Fibroblast of peridontal ligament (primary cell): Measurements from ENCODE around the gene PCDH9.
A peak's percentile ranks its signal among the peaks of the same experiment; 100 is the strongest.

Experiments
- DNase-seq: peaks from one replicate; pipeline ENCODE4 v3.0.0-alpha.2; 2010; ENCODE audit errors: extremely low read depth

The PCDH9 gene

DNA sequence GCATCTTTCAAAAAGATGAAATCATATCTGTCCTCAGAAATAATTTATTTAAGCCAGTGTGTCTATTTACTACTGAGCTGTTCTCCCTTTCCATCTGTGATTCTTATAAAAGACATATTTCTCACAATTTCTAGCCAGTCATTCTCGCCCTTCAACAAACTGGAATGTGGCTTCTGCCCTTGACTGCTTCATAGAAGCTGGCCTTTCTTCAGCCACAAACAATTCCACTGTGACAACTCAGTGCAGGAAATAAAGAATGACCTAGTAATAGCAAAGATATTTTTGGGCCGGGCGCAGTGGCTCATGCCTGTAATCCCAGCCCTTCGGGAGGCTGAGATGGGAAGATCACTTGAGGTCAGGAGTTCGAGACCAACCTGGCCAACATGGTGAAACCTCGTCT is 655.5 kb downstream of the PCDH9 start:
- peak; percentile 31 for DNase-seq

DNA sequence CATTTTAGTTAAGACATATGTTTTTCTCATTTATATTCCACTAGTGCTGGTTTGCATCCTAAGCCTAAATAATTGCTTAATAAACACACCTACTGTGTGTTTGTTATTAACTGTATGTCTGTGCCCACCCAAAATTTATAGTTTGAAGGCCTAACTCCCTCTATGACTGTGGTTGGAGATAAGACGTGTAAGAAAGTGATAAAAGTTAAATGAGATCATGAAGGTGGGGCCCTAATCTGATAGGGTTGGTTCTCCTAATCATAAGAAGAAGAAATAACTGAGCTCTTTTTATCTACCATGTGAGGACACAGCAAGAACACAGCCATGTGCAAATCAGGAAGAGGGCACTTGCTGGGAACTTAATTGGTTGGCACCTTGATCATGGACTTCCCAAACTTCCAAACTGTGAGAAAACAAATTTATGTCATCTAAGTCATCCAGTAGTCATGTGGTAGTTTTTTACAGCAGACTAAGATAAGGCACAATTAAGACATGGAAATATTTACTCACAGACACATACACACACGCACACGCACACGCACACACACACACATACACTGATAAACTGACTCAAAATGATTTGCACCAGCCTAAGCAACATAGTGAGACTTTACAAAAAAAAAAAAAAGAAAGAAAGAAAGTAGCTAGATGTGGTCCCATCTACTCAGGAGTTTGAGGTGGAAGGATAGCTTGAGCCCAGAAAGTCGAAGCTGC is 662.1 kb downstream of the PCDH9 start:
- DNase-seq = no peak

DNA sequence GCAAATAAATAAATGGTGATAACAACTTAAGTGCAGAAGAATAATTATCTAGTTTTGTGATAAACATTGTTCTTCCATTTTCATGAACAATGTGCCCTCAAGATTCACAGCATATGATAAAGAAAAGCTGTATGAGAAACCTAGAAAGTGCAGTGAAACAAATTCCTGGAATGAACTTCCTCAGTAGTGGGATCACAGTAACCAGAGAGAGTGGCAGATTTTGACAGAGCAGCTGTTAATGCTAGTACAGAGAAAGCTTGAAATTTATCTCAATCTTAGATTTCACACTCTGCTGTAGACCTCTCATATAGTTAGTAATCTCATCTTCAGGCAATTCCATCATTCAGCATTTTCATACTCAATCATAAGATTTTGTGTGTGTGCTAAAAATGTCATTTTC is 664.9 kb downstream of the PCDH9 start:
- no peak for DNase-seq

DNA sequence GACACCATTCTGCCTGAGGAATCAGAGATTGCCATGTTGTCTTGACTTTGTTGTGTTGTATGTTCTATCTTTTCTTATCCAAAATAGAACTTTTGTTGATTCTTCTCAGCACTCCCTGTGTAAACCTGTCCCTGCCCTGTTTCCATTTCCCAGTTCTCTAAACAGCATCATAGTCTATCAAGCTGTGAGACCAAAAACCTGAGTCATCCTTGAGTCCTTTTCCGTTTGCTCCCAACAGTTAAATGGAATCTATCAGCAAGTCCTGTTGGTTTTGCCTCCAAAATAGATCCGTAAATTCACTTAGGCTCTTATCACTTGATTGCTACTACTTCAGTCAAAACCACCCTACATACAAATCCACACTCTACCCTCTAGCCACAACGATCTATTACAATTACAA is 667.1 kb downstream of the PCDH9 start:
- DNase-seq = no peak

DNA sequence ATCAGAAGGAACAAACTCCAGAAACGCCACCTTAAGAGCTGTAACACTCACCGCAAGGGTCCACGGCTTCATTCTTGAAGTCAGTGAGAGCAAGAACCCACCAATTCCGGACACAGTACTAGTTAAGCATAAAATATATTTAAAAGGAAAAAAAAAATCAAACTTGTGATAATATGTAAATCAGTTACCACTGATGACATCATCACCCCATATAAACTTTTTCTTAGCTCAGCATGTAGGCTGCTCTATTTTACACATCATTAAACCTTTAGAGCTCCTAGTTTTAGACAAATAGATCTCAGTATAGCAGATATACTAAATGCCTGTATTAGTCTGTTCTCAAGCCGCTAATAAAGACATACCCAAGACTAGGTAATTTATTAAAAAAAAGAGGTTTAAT is 668.1 kb downstream of the PCDH9 start:
- no peak for DNase-seq

DNA sequence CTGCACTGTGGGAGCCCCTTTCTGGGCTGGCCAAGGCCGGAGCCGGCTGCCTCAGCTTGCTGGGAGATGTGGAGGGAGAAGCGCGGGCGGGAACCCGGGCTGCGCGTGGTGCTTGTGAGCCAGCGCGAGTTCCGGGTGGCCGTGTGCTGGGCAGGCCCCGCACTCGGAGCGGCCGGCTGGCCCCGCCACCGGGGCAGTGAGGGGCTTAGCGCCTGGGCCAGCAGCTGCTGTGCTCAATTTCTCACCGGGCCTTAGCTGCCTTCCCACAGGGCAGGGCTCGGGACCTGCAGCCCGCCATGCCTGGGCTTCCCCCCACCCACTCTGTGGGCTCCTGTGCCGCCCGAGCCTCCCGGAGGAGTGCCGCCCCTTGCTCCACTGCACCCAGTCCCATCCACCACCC is 669.1 kb downstream of the PCDH9 start:
- DNase-seq = no peak

DNA sequence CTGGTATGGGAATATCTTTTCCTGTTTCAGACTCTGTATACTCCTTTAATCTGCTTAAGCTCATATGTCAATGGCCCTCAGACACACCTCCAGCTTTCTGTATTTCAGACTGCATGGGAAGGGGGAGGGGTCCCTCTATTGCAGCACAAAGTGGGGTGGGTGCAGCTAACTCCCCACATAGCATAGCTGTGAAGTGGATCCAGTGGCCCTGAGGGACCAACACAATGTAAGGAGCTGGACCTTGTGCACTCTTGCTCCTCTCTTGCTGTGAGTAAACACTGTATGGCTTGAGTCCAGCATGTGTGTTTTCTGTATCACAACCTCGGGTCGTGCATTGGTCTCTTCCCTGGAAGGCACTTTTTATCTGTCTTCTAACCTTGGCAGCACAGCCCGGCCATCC is 669.9 kb downstream of the PCDH9 start:
- no peak for DNase-seq

DNA sequence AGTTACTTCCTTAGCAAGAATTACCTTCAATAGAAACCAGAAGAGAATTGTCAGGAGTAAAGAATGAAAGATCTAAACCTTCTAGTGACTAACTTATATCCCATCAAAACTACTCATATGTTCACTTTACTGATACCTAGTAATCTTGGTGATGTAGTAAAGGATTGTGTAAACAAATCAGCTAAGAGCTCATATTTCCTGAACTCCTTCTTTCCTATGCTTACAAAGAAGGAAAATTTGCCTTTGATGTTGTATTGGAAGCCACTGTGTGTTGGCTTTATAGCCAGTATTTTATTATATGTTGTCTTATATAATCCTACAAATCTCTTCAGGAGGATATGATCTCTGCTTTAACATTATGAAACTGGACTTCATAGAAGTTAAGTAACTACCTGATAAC is 671.0 kb downstream of the PCDH9 start:
- DNase-seq = peak; percentile 29

DNA sequence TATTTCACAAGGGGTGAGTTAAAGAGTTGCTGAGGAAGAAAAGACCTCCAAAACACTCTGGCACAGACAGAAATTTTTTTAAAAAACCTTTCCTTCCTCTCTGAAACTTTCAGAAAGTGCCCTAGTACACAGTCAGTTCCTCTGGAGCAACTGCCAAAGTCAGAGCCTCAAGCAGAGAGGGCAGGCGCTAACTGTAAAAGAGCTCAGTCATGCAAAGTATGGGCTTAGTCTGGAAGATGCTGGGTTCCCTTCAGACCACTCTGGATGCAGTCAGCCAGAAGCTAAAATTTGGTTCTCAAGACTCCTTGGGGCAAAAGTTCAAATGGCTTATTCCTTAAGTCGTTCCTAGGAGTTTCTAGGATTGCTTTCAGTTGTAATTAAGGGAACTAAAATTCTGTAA is 671.6 kb downstream of the PCDH9 start:
- DNase-seq = peak; percentile 47

DNA sequence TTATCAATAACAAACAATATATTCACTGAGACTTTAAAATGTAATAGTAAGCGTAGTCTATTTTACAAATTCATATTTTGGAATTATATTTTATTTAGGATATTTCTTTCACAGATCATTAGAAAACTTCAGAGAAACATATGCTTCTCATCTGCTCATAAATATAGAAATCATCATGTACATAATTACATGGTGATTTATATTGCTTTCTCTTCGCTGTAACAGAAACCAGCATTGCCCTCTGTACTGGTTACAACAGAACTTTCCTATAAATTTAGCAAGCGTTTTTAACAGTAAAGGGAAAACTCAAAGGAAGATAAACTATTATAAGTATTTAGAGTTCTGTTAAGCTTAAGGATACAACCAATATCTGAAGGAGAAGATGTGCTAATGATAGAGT is 672.8 kb downstream of the PCDH9 start:
- DNase-seq = no peak

DNA sequence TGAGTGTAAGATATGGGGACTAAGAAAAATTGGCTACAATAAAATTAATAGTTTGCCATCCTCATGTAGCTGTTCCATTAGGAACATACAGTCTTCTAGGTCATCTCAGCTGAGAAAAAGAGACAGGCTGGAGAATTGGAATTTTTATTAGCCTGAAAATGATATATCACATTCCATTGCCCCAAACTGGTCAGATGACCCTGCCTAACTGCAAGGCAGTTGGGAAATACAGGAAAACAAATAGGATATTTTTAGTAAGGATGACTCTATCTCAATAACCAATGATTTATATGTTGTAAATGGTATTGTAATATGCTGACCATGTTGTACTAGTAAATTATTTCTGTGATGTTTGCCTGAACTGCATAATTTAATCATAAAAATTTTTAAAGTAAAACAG is 673.8 kb downstream of the PCDH9 start:
- DNase-seq = peak; percentile 44

DNA sequence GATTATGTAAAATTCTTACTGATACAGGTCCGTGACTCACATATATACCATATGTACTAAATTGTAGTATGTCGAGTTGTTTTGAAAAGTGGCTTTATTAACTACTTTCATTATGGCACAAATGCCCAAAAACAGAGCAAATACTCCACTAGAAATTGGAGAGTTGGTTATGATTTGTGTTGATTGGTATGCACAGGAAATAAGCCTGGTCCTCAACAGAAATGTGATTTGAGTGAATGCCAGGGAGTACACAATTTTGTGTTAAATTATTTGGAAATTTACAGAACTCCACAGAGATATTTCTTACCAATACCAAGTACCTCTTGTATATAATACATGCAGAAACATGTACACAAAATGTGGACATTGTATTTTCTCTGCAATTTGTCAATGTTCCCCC is 676.7 kb downstream of the PCDH9 start:
- DNase-seq = peak; percentile 28

DNA sequence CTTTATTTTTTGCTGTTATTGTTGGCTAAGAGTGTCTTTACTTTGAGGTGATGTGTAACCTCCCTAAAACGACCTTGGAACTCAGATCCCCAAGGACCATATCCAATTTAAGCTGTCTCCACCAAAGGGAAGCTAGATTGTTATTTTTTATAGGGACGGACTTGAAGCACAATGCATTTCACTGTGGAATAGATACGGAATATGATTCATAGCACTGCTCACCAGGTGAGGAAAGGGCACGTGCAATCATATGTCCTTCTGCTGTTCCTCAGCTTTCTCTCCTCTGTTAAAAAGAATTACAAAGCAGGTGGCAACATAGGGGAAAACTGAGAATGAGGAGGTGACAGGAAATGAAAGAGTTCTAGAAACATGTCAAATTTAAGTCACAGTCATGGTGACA is 679.0 kb downstream of the PCDH9 start:
- DNase-seq = no peak

DNA sequence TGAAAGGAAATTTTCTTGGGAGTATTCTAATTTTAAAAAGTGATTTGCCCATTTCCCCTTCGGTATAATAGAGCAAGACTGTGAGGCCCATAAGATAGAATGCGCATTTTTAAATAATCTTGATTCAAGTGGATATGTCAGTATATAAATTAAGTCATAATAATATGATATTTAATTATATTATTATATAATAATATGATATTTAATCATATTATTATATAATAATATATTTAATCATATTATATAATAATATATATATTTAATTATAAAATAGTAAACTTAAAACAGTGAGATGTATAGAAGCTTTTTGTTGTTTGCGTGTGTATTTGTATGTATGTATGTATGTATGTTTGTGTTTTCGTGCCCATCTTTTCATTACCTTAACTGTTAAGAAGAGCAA is 682.5 kb downstream of the PCDH9 start:
- no peak for DNase-seq

DNA sequence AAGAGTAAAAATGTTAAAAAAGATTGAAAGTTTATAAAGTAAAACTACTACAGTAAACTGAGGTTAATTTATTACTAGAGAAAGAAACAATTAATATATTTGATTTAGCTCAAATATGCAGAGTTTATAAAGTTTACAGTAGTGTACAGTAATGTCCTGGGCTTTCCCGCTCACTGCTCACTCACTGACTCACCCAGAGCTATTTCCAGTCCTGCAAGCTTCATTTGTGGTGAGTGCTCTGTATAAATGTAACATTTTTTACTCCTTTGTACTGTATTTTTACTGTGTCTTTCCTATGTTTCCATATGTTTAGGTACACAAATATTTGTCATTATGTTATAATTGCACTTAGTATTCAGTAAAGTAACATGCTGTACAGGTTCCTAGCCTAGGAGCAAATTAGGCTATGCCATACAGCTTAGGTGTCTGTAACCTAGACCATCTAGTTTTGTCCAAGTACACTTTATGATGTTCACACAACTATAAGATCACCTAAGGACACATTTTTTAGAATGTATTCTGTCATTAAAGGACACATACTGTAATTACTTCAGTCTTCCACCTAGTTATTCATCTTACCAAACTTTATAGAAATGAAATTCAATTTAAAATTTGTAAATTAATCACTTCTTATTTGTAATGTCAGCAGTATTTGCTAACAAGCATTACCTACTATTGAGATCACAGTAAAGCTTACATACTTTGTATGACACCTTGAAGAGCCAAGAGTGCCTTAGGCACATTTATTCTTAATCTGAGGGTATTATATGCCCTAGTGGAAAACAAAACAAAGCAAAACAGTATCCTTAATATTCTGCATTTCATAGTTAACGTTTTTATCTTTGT is 683.4 kb downstream of the PCDH9 start:
- DNase-seq = peak; percentile 61

DNA sequence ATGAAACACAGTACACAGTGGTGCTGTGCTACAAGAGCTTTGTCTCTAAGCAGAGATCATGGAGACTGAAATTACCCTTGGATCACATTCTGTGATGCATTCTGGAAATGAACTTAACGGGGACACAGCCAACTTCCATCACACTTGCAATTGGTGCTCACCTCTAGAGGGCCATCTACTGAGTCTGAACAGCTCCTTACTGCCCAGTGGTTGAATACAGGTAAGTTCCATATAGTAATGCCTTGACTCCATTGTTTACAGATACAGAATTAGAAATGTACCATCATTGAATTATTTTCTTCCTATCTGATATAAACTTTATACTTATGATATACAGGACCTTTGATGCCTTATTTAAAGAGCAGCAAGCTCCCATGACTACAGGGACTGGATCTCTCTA is 686.4 kb downstream of the PCDH9 start:
- no peak for DNase-seq

DNA sequence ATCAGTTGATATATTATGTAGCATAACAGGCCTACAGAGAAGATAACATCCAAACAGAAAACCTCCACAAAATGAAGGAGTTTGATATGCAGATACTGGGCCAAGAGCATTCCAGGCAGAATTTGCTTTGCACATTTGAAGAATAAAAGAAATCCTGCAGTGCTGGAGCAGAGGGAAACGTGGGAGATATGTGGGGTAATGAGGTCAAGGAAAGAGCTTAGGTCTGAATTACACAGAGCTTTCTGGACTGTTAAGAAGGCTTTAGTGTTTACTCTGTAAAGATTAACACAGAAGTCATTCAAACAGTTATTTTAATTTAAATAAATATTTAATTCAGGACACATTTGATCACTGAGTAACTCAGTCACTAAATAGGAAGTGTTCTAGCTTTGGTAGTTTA is 692.7 kb downstream of the PCDH9 start:
- no peak for DNase-seq

DNA sequence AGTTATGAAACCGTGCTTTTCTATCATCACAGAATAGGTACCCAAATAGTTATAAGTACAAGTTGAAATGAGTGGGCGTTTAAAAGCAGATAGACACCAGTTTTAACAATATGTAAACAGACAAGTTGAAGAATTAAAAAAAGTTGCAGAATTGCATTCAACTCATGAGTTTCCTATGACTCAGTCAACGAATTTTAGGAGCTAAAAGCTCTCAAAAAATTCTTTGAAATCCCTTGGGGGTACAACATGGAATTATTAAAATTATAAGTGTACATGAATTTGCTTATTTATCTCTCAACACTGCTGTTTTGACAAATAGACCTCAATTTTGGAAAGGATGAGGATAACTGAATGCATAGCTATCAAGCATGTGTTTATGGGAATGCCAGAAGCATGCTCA is 693.4 kb downstream of the PCDH9 start:
- peak; percentile 22 for DNase-seq

DNA sequence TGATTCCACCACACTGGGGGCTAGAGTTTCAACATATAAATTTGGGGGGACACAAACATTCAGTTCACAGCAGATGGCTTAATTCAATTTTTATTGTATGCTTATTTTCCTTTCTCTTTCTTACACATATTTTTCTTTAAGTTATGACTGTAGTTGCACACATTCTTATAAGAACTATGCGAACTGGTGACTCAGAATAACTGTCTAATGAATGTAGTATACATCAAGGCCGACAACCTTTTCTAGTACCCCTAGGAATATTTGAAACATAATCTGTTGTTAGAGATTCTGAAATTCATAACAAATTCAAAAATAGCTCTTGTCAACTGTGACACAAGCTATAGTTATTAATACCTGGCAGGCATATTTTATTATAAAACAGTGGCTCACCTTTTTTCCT is 695.6 kb downstream of the PCDH9 start:
- DNase-seq = peak; percentile 37

DNA sequence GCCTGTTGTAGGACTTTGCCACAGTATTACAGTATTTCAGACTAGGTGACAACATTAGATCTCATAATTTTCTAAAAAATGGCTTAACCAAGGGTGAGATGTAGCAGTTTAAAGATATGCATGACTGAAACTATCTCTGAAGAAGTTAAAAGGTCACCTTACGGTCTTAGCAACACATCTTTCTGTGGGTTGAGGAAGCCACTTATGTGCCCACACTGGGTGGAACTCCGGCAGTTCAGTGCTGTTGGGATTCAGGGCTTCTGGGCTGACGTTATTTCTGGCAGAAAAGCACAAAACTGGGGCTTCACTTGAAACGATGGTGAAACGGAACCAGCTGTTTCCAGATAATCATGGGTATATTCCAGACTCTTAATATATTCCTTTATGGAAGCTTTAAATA is 697.3 kb downstream of the PCDH9 start:
- no peak for DNase-seq

DNA sequence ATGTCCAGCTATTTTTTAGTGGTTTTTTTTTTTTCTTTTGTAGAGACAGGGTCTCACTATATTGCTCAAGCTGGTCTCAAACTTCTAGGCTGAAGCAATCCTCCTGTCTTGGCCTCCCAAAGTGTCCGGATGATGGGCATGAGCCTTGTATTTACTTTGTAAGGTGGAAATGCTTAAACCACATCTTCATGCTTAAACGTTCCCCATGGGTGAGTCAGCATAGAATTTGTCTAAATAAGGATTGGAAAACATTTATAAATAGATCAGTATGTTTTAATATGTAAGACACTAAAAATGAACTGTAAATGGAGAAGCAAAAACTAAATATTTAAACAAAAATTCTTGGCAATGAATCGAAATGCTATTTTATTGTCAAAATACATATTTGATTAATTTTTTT is 698.0 kb downstream of the PCDH9 start:
- peak; percentile 87 for DNase-seq

DNA sequence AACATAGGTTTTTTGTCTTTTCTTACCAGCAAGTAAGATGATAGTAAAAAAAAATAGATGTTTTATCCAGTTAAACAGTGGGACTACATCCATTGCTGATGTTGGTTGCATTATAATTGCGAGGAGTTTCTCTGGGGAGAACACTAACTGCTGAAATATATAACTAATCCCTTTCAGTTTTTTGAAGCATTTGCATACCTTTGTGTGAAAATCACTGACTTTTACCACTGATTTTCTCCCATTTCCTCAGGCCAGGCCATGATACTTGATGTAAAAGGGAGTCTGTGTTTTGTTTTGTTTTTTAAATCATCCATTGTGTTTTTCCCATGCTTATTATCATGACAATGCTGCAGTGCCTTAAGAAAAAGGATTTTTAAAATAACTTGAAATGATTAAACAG is 699.5 kb downstream of the PCDH9 start:
- DNase-seq = peak; percentile 38

DNA sequence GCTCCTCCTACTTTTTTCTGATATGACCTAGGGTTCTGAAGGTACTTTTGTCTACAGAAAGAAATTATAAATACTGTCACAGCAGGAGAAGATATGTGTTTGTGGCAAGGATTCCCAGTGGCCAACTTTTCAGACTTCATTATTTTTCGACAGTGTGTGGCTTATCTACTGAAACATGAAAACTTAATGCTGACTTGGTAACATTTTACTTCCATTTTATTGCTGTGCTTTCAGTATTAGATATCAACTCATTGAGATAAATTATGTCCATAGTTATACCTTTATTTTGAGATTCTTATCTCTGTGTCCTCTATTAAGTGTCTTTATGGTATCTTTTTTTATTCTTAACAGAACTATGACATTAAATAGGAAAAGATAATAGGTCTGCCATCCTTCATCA is 700.0 kb downstream of the PCDH9 start:
- no peak for DNase-seq
